ENCODE data around the gene NPR2. TPM values are rescaled to one million over a fixed set of nuclear protein-coding genes. Genes with fewer than 3 reads are reported as not detected.

NPR2 gene
- total and polyA plus RNA-seq, 2 of the 13 experiments (the other 11 are each of a cell fraction or from before 2014, with no cell fraction given), result 7.4 to 9.4 TPM

DNA sequence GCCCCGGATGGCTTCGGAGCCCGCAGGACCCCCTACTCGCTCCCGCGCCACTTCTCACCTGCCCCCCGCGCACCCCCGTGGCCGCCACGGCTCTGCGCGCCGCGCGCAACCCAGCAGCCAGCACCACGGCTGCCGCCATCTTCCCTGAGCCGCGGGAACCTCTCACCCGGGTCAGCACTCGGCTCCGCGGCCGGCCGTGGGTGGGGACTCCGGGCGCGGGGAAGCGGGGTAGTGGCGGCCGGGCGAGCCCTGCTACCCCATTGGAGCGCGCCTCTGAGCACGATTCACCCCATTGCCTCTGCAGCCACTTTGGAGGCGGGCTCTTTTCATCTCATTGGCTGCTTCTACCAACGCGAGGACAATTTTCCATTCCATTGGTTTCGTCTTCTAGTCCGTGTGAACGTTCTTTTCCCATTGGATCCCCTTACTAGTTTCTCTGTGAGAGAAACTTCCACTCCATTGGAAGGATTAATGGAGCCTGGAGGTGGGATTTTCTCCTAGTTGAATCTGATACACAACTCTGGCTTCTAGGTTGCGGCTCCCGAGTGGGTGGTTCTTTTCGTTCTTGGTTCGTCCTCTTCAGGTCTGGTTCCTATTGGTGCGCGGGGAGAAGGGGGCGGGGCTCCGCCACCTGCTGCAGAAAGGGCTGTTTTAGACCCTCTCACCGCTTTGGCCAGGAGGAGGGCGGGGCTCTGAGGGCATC is 23.6 kb downstream of the NPR2 start, which contains the start of gene HINT2 (continued):
- TF ChIP-seq ZNF138 (CRISPR knock-in tag; IDR thresholded peaks at IDR 0.05; ENCODE audit: low read depth) (no peak), FOSL1 (CRISPR knock-in tag; IDR thresholded peaks at IDR 0.05; ENCODE audit: borderline replicate concordance) (no peak), TBX2 (CRISPR knock-in tag; IDR thresholded peaks at IDR 0.05; ENCODE audit: borderline replicate concordance) (no peak), AKAP8 (CRISPR knock-in tag; IDR thresholded peaks at IDR 0.05) (peak; percentile 83; the same call in 1 of the 2 replicates), TEAD2 (CRISPR knock-in tag; IDR thresholded peaks at IDR 0.05) (no peak), TOE1 (CRISPR knock-in tag; IDR thresholded peaks at IDR 0.05) (no peak), ATF7-NPFF (CRISPR knock-in tag; IDR thresholded peaks at IDR 0.05; ENCODE audit: low read depth) (no peak; the same call in 1 of the 2 replicates), KLF9 (CRISPR knock-in tag; IDR thresholded peaks at IDR 0.05; ENCODE audit: low read depth) (no peak), GTF3A (CRISPR knock-in tag; conservative IDR thresholded peaks at IDR 0.05) (no peak), ZNF431 (CRISPR knock-in tag; IDR thresholded peaks at IDR 0.05; ENCODE audit: borderline replicate concordance, low read depth) (no peak), BHLHE40 (IDR thresholded peaks at IDR 0.05; ENCODE audit: low read length) (no peak), ZNF841 (CRISPR knock-in tag; IDR thresholded peaks at IDR 0.05; ENCODE audit: borderline replicate concordance) (no peak), POLR2AphosphoS2 (IDR thresholded peaks at IDR 0.05; ENCODE audit: low read depth, low read length) (no peak; the same call in 1 of the 2 replicates), ATAD3A (CRISPR knock-in tag; IDR thresholded peaks at IDR 0.05) (no peak), NFIB (CRISPR knock-in tag; IDR thresholded peaks at IDR 0.05; ENCODE audit: borderline replicate concordance) (no peak), ZNF18 (CRISPR knock-in tag; IDR thresholded peaks at IDR 0.05; ENCODE audit: insufficient replicate concordance) (peak; percentile 91), ZNF281 (CRISPR knock-in tag; IDR thresholded peaks at IDR 0.05; ENCODE audit: borderline replicate concordance) (no peak), MLX (CRISPR knock-in tag; IDR thresholded peaks at IDR 0.05) (no peak), HMGXB3 (CRISPR knock-in tag; IDR thresholded peaks at IDR 0.05; ENCODE audit: borderline replicate concordance) (no peak)
